Glutamatergic neuron (in vitro differentiated cells): Measurements from ENCODE around the gene CA14. TPM values are rescaled to one million over a fixed set of nuclear protein-coding genes. Genes with fewer than 3 reads are reported as not detected.
"Not testable (repeated sequence)": the region's sequence is repeated elsewhere in the genome, so short reads cannot be mapped to it uniquely, and the experiment has no call there.

Source experiments
- DNase-seq: peaks from one replicate; pipeline ENCODE4 v3.0.0; 2022
- H3K27ac Mint-ChIP-seq: one replicate; pipeline ENCODE4 v1.8.0; 2020; ENCODE audit warnings: mild to moderate bottlenecking, mixed read lengths, inconsistent platforms; ENCODE audit not compliant: unreplicated experiment
- H3K27me3 Mint-ChIP-seq: one replicate; pipeline ENCODE4 v1.8.0; 2020; ENCODE audit warnings: mild to moderate bottlenecking, moderate library complexity, mixed read lengths, inconsistent platforms; ENCODE audit not compliant: unreplicated experiment
- H3K36me3 Mint-ChIP-seq: one replicate; pipeline ENCODE4 v1.8.0; 2020; ENCODE audit warnings: mild to moderate bottlenecking, mixed read lengths, inconsistent platforms; ENCODE audit not compliant: unreplicated experiment
- H3K4me1 Mint-ChIP-seq: one replicate; pipeline ENCODE4 v1.8.0; 2020; ENCODE audit warnings: mild to moderate bottlenecking, low read depth, mixed read lengths, inconsistent platforms; ENCODE audit not compliant: unreplicated experiment
- H3K4me3 Mint-ChIP-seq: one replicate; pipeline ENCODE4 v1.8.0; 2020; ENCODE audit warnings: mild to moderate bottlenecking, mixed read lengths, inconsistent platforms; ENCODE audit not compliant: unreplicated experiment
- H3K9me3 Mint-ChIP-seq: one replicate; pipeline ENCODE4 v1.8.0; 2020; ENCODE audit warnings: mild to moderate bottlenecking, moderate library complexity, mixed read lengths, inconsistent platforms; ENCODE audit not compliant: unreplicated experiment
- CTCF ChIP-seq: fragments of 200-600 bp; sonication (generic); IDR thresholded peaks from one replicate; pipeline ENCODE4 v1.5.0; 2021; ENCODE audit not compliant: partially characterized antibody, unreplicated experiment
- total RNA-seq: library from RNA; stranded (reverse); fragmentation: NEBNext Ultra II Directional; extraction: Animal tissue kit (Norgen Biotek cat#: 25700); gene quantifications from one replicate; pipeline ENCODE4 v1.2.1, GENCODE V29; 2021; ENCODE audit not compliant: unreplicated experiment

CA14 gene
- total RNA-seq, 1 donor from 2014 or later: 1.5 TPM

DNA sequence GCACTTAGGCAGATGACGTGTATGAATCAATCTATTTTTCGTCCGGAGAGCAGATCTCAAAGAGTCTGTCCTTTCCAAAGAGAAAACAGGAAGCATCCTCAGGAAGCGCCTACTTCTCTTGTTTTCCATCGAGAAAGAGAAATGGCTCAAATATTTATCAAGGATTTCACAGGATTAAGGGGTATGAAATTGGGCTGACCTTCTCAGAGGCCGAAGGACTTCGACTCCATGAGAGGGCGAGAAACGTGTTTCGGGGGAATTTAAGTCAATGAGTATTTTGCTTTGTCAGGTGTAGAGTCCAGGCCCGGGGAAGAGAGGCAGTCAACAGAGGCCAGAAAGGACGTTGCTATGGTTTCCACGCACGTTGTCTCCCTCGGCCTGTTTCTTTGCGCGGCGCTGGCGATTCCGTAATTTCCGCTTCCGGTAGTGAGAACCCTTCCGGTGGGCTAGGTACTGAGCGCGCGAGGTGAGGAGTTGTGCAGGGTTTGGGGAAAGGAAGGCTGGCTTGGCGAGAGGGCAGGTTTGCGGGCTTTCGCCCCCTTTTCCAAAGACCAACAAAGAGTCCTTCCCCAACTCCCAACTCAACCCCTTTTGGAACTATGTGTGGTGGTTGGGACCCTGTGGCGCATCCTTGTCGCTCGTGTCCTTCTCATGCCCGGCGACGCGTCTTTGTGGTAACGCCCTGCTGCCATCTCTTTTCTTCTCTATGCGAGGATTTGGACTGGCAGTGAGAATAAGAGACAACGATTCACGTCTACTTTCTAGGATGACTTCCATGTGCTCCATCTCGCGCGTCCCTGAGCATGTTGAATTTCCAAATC, 36.1 kb downstream of the CA14 start, which contains the start of gene MRPS21:
TSS of gene MRPS21 (plus strand) at position 429 of the 821 bp plus-strand sequence. CDS start 506 bp downstream, outside the sequence.
- no peak for TF ChIP-seq CTCF
- peaks cover 4% of the 10 kb centered on the region for H3K27me3 Mint-ChIP-seq
- no peaks in the 10 kb centered on the region for H3K36me3 Mint-ChIP-seq
- H3K27ac Mint-ChIP-seq: peak within 1 kb of the TSS; percentile 94
- peaks cover 5% of the 10 kb centered on the region for H3K9me3 Mint-ChIP-seq
- DNase-seq: peak; percentile 86
- H3K4me1 Mint-ChIP-seq: peaks cover 6% of the 10 kb centered on the region
- H3K4me3 Mint-ChIP-seq: peak within 1 kb of the TSS; percentile 96

DNA sequence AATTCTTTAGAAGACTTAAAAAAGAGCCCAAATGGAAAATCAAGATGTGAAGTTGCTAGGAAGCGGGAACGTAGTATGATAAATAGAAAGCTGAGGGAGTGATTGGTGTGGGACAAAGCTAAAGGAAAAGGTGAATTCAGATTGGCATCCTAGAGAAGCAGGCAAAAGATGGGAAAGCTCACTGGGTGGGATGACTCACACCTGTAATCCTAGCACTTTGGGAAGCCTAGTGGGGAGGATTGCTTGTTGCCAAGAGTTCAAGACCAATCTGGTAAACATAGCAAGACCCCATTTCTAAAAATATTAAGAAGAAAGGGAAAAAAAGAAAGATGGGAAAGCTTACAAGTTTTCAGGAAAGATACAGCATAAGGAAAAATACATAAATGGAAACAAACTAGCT, 37.9 kb downstream of the CA14 start:
- Mint-ChIP-seq H3K4me1 (peaks cover 6% of the 10 kb centered on the region), H3K27ac (peak overlapping the region; percentile 0), H3K9me3 (peaks cover 5% of the 10 kb centered on the region), H3K27me3 (peaks cover 4% of the 10 kb centered on the region), H3K4me3 (peak overlapping the region; percentile 31), H3K36me3 (no peaks in the 10 kb centered on the region)
- TF ChIP-seq CTCF: no peak
- DNase-seq: no peak

DNA sequence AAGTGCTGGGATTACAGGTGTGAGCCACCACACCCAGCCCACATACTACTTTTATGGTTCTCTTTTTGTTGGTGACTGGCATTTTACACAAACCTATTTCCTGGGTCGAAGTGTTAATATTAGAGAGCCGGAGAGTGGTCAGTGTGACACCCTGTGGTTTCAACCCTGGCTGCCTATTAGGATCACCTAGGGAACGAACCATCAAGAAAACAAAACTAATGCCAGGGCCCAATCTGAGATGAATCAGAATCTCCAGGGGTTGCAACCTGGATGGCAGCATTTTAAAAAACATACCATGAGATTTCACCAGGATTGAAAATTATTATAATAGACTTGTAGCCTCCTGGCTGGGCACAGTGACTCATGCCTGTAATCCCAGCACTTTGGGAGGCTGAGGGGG, 42.1 kb downstream of the CA14 start:
- Mint-ChIP-seq H3K36me3 (peaks cover 4% of the 10 kb centered on the region), H3K27me3 (peaks cover 4% of the 10 kb centered on the region), H3K4me1 (no peaks in the 10 kb centered on the region), H3K9me3 (no peaks in the 10 kb centered on the region), H3K27ac (no peak overlapping the region), H3K4me3 (no peak overlapping the region)
- TF ChIP-seq CTCF: no peak
- no peak for DNase-seq

DNA sequence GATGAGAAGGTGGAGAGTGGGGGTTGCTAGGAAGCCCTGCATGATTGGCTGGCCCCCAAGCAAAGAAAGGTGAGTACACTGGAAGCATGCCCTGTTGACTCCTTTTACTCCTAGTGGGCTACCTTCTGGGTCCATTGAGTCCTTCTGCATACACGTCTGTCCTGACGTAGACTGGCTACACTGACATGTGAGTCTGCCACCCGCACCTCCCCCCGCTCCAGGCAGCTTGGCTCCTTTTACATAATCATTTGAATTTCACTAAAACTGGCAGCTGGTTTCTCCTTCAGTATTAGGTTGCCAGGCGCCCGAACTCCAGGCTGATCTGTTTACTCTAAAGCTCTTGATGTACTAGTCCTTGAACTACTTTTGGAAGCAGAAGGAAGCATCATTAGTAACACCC, 44.8 kb downstream of the CA14 start:
- H3K4me1 Mint-ChIP-seq: no peaks in the 10 kb centered on the region
- no peak overlapping the region for H3K4me3 Mint-ChIP-seq
- no peaks in the 10 kb centered on the region for H3K9me3 Mint-ChIP-seq
- DNase-seq: no peak
- peaks cover 2% of the 10 kb centered on the region for H3K27me3 Mint-ChIP-seq
- TF ChIP-seq CTCF: no peak
- peaks cover 4% of the 10 kb centered on the region for H3K36me3 Mint-ChIP-seq
- no peak overlapping the region for H3K27ac Mint-ChIP-seq

DNA sequence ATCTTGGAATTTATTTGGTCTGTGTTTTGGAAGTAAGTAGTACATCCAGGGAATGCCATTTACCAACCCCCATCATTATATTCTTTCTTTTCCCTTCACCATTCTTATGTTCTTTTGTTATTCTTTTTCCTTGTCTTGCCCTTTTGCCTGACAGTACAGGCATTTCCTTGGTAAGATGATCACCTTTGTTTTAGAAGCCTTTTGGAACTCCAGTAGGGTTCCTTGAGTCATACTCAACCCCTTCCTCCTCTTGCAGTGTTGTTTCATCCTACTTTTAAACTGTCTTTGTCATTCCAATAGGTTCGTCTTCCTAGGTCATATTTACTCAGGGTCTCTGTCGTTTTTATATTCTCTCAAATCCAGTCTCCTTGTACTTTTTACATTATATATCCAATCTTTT, 45.3 kb downstream of the CA14 start:
- TF ChIP-seq CTCF: no peak
- DNase-seq: no peak
- Mint-ChIP-seq H3K36me3 (peaks cover 4% of the 10 kb centered on the region), H3K27me3 (peaks cover 2% of the 10 kb centered on the region), H3K9me3 (no peaks in the 10 kb centered on the region), H3K27ac (no peak overlapping the region), H3K4me3 (no peak overlapping the region), H3K4me1 (no peaks in the 10 kb centered on the region)

GRCh38 chr1:150308585-150308984, 51.0 kb downstream of the CA14 start:
- H3K27ac Mint-ChIP-seq, H3K27me3 Mint-ChIP-seq, DNase-seq, H3K4me1 Mint-ChIP-seq, H3K4me3 Mint-ChIP-seq, H3K36me3 Mint-ChIP-seq, H3K9me3 Mint-ChIP-seq: not testable (repeated sequence)
